ENCODE measurements around the gene CFAP100. TPM values are rescaled to one million over a fixed set of nuclear protein-coding genes. Genes with fewer than 3 reads are reported as not detected.
A peak's percentile ranks its signal among the peaks of the same experiment; 100 is the strongest.

Gene CFAP100
- total RNA-seq, 1 donor from 2014 or later, result not detected

GRCh38 chr3:126476166-126477060 lies 81.7 kb downstream of the CFAP100 start:
- DNase-seq (ENCODE audit: low read depth in 2 of 2), result peak; percentile 45 to 56

GRCh38 chr3:126477061-126477380 lies 82.3 kb downstream of the CFAP100 start:
- no peak for DNase-seq (ENCODE audit: low read depth in 2 of 2)

DNA sequence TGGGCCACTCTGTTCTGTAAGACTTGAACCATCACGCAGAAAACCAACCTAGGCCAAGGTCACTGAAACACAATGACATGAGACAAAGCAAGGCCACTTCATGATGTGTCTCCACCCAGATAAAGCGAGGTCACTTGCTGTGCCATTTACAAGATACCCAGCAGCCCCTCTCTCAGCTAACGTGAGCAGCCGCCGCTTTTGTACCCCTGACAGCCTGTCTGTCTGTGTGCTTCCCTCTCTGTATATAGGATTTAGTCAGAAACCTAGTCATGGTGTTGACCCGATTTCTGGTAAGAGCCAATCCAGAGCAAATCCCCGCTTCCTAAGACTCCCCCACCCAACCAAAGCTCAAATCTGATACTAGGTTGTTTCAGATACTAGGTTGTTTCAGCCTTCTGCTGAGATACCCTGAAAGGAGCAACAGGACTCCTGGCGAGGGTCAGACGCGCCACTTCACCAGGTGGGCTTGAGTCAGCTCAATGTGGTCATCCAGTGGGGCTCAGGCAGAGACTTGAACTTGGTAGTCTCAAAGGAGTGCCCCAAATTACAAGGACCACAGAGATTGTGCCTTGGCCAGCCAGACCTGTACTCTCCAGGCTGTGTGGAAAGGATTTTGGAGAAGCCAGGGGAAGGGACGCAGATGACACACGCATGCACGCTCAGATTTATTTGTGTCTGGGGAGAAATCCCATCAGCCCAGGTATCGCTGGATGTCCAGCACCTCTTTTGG lies 84.0 kb downstream of the CFAP100 start:
- no peak for DNase-seq (ENCODE audit: low read depth in 2 of 2)

GRCh38 chr3:126479642-126480041 lies 84.9 kb downstream of the CFAP100 start:
- no peak for DNase-seq (ENCODE audit: low read depth in 2 of 2)

GRCh38 chr3:126480206-126480605 lies 85.5 kb downstream of the CFAP100 start:
- DNase-seq (ENCODE audit: low read depth in 2 of 2), result no peak

DNA sequence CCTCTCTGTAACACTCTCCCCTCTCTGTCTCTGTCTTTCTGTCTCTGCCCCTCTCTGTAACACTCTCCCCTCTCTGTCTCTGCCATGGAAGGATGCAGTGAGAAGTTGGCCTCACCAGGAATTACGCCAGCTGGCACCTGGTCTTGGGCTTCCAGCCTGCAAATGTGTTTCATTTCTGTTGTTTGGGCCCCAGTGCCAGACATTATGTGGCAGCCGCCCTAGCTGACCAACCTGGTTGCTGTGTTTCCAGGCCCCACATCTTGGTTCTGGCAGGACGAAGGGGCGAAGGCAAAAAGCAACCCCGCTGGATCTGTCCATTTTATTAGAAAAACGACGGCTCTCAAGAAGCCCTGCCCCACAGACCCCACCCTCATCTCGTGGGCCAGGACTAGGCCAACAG lies 86.2 kb downstream of the CFAP100 start:
- DNase-seq (ENCODE audit: low read depth in 2 of 2), result no peak

DNA sequence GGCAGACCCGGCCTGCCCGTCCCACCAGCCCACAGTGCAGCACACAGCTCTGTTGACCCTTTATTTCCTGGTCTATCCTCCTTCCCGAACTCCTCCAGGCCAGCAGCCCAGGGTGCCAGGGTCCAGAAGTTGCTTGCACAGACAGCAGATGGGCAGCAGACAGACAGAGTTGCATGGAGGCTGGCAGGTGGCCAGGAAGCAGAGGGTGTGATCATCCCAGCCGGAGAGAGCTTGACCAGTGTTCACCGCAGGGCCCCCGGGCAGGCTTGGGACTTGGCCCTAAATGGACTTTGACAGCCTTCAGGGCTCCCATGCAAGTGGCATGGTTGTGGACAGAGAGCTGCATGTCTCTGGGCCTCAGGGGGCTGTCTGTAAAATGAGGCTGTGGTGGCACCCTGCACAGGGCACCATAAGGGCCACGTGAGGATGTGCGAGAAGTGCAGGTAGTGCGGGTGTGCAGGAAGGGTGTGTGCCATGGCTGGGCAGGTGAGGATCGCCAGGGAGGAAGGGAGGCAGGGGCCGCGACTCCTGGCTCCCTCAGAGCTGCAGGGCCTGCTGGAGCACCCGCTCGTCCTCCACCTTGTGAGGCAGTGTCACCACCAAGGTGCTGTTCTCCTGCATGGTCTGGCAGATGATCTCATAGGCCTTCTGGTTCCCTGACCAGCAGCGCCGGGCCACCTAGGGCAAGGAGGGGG lies 87.2 kb downstream of the CFAP100 start:
- no peak for DNase-seq (ENCODE audit: low read depth in 2 of 2)

DNA sequence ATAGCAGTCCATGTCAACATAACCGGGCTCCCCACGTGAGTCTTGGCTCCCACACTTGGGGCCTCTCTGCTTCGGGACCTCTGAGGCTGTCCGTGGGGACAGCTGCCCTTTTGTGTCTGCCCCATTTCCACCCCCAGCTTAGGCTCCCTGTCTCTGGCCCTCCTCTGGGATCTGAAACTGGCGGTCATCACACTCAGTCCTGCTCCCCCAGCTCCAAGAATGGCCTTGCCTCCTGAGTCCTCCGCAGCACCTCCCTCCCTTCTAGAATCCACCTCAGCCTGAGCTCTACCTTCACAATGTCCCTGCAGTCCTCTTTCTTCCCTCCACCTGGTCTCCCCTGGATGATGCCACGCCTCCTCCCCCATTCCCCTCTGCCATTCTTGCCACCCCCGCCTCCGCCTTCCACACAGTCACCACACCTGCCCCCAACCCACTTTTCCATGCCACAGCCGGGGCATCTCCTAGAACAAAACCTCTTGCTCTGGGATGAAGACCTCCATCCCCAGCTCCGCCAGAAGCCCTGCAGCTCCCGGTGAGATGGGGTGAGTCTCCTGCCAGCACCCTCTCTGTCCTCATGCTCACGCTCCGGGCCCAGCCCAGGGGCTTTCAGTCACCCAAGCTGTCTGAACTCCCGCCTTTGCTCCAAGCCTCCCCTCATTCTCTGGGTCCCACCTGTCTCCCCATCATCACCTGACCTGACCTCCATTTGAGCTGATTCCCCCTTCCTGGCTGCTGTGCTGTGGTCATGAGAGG lies 88.0 kb downstream of the CFAP100 start:
- DNase-seq (ENCODE audit: low read depth in 2 of 2), result no peak

- DNase-seq (ENCODE audit: low read depth in 2 of 2), result no peak
Measured at GRCh38 chr3:126483321-126483761, 88.6 kb downstream of the CFAP100 start.

- no peak for DNase-seq (ENCODE audit: low read depth in 2 of 2)
Measured at GRCh38 chr3:126484148-126484547, 89.4 kb downstream of the CFAP100 start.

DNA sequence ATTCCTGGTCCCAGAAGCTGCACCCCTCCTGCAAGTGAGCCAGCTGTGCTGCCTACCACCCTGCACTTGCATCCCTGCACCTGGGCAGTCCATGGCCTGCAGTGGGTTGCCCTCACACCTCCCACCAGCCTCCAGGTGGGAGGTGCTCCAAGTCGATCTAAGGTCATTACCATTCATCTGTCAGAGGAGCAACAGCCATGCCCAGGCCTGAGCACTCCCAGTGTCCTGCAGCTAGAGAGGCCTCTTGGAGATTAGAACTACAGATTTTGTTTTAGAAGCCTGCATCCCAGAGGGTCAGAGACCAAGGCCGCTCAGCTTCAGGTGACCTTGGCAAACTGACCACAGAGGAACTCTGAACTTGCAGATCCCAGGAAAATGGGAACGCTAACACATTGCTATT lies 90.0 kb downstream of the CFAP100 start:
- DNase-seq (ENCODE audit: low read depth in 2 of 2), result no peak

GRCh38 chr3:126485176-126485897 lies 90.6 kb downstream of the CFAP100 start:
- no peak for DNase-seq (ENCODE audit: low read depth in 2 of 2)

- no peak for DNase-seq (ENCODE audit: low read depth in 2 of 2)
Measured at GRCh38 chr3:126485956-126486355, 91.2 kb downstream of the CFAP100 start.

Other genes with a start within 250 kb of the CFAP100 start
- gene ALDH1L1, start 214.3 kb upstream of the CFAP100 start, total RNA-seq, result not detected in 2 replicates
- 1.7 and 5.8 TPM in 2 replicates for gene KLF15, start 37.5 kb upstream of the CFAP100 start, total RNA-seq
- 11.4 and 17.6 TPM in 2 replicates for gene ZXDC, start 81.0 kb downstream of the CFAP100 start, total RNA-seq
- not detected in 2 replicates for gene UROC1, start 122.9 kb downstream of the CFAP100 start, total RNA-seq
- not detected in 2 replicates for gene CHST13, start 129.2 kb downstream of the CFAP100 start, total RNA-seq
- not detected in 2 replicates for gene C3orf22, start 164.0 kb downstream of the CFAP100 start, total RNA-seq